Progenitor cell of endocrine pancreas (in vitro differentiated cells): ENCODE data around the gene KLHDC4. TPM values are rescaled to one million over a fixed set of nuclear protein-coding genes. Genes with fewer than 3 reads are reported as not detected.

Experiments
- DNase-seq: peaks from one replicate; pipeline ENCODE4 v3.0.0; 2021; ENCODE audit warnings: low spot score; ENCODE audit not compliant: unreplicated experiment
- H3K27ac Mint-ChIP-seq: 2 replicates; pipeline ENCODE4 v1.8.0; 2021; ENCODE audit warnings: mild to moderate bottlenecking, moderate library complexity, mixed read lengths
- H3K27me3 Mint-ChIP-seq: 2 replicates; pipeline ENCODE4 v1.8.0; 2021; ENCODE audit warnings: mixed read lengths
- H3K36me3 Mint-ChIP-seq: 2 replicates; pipeline ENCODE4 v1.8.0; 2022; ENCODE audit warnings: mixed read lengths; ENCODE audit not compliant: insufficient read depth
- H3K4me1 Mint-ChIP-seq: 2 replicates; pipeline ENCODE4 v1.8.0; 2021; ENCODE audit warnings: low read depth, mixed read lengths
- H3K4me3 Mint-ChIP-seq: 2 replicates; pipeline ENCODE4 v1.8.0; 2021; ENCODE audit warnings: low read depth, mild to moderate bottlenecking, moderate library complexity, mixed read lengths
- H3K9me3 Mint-ChIP-seq: 2 replicates; pipeline ENCODE4 v1.8.0; 2021; ENCODE audit warnings: low read depth, mixed read lengths
- total RNA-seq: library from RNA; stranded (reverse); gene quantifications from 2 replicates; pipeline ENCODE4 v1.2.1, GENCODE V29; 2021
- TF ChIP-seq, protein P1 (sequence below): fragments of 200-600 bp; sonication (generic); IDR thresholded peaks from one replicate; pipeline ENCODE4 v1.5.0; 2021; ENCODE audit warnings: antibody characterized with exemption, mild to moderate bottlenecking; ENCODE audit not compliant: unreplicated experiment

Gene KLHDC4
- total RNA-seq, 1 donor from 2014 or later: 58.8 TPM

GRCh38 chr16:87701505-87701921, 64.3 kb downstream of the KLHDC4 start:
- Mint-ChIP-seq H3K36me3 (peaks cover 17% of the 10 kb centered on the region), H3K9me3 (no peaks in the 10 kb centered on the region), H3K27me3 (no peaks in the 10 kb centered on the region), H3K27ac (no peak overlapping the region), H3K4me3 (no peak overlapping the region), H3K4me1 (peaks cover 12% of the 10 kb centered on the region)
- TF ChIP-seq, protein P1, sequence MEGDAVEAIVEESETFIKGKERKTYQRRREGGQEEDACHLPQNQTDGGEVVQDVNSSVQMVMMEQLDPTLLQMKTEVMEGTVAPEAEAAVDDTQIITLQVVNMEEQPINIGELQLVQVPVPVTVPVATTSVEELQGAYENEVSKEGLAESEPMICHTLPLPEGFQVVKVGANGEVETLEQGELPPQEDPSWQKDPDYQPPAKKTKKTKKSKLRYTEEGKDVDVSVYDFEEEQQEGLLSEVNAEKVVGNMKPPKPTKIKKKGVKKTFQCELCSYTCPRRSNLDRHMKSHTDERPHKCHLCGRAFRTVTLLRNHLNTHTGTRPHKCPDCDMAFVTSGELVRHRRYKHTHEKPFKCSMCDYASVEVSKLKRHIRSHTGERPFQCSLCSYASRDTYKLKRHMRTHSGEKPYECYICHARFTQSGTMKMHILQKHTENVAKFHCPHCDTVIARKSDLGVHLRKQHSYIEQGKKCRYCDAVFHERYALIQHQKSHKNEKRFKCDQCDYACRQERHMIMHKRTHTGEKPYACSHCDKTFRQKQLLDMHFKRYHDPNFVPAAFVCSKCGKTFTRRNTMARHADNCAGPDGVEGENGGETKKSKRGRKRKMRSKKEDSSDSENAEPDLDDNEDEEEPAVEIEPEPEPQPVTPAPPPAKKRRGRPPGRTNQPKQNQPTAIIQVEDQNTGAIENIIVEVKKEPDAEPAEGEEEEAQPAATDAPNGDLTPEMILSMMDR: no peak
- DNase-seq: no peak

GRCh38 chr16:87701078-87701460, 64.7 kb downstream of the KLHDC4 start:
- peaks cover 11% of the 10 kb centered on the region for H3K4me1 Mint-ChIP-seq
- peaks cover 19% of the 10 kb centered on the region for H3K36me3 Mint-ChIP-seq
- DNase-seq: no peak
- no peaks in the 10 kb centered on the region for H3K9me3 Mint-ChIP-seq
- TF ChIP-seq, protein P1: no peak
- no peak overlapping the region for H3K4me3 Mint-ChIP-seq
- no peak overlapping the region for H3K27ac Mint-ChIP-seq
- no peaks in the 10 kb centered on the region for H3K27me3 Mint-ChIP-seq

DNA sequence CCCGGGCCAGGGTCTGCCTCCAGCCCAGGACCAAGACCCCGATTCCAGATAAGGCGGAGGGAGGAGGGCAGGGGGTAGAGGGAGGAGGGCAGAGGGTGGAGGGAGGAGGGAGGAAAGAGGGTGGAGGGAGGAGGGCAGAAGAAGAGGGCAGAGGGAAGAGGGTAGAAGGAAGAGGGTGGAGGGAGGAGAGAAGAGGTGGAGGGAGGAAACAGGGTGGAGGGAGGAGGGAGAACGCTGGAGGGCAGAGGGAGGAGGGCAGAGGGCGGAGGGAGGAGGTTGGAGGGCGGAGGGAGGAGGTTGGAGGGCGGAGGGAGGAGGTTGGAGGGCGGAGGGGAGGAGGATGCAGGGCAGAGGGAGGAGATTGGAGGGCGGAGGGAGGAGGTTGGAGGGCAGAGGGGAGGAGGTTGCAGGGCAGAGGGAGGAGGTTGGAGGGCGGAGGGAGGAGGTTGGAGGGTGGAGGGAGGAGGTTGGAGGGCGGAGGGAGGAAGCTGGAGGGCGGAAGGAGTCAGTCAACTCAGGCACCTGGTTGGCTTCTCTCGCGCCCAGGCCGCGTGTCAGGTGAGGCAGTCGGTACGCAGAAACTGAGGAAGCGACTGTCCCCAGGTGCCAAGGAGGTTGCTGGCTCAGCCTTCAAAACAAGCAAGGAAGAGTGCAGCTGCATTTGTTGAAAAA, 65.2 kb downstream of the KLHDC4 start:
- Mint-ChIP-seq H3K4me1 (peaks cover 8% of the 10 kb centered on the region), H3K27ac (no peak overlapping the region), H3K27me3 (no peaks in the 10 kb centered on the region), H3K4me3 (no peak overlapping the region), H3K9me3 (no peaks in the 10 kb centered on the region), H3K36me3 (peaks cover 19% of the 10 kb centered on the region)
- TF ChIP-seq, protein P1: no peak
- no peak for DNase-seq

- TF ChIP-seq, protein P1: no peak
- Mint-ChIP-seq H3K4me3 (no peak overlapping the region), H3K27ac (no peak overlapping the region), H3K9me3 (no peaks in the 10 kb centered on the region), H3K27me3 (no peaks in the 10 kb centered on the region), H3K4me1 (peaks cover 2% of the 10 kb centered on the region), H3K36me3 (peaks cover 18% of the 10 kb centered on the region)
- no peak for DNase-seq
Measured at GRCh38 chr16:87698676-87699199, 67.0 kb downstream of the KLHDC4 start.

DNA sequence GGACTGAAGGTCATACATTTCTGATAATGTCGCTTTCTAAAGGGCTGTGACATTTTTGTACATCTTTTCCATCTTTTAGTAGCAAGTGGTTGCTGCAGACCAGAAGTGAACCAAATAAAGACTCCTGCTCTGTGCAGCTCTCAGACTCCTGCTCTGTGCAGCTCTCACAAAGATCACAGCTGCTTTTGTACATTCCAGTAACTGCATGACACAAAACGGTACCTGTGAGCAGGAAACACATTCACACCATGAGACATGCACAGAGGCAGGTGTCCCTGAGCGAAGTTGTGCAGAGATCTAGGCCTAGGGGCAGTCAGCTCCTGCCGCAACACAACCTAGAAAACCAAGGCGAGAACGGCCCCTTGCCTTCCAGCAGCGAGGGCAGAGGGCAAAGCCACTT, 67.5 kb downstream of the KLHDC4 start:
- H3K4me3 Mint-ChIP-seq: no peak overlapping the region
- no peak for DNase-seq
- no peaks in the 10 kb centered on the region for H3K4me1 Mint-ChIP-seq
- H3K9me3 Mint-ChIP-seq: no peaks in the 10 kb centered on the region
- peaks cover 16% of the 10 kb centered on the region for H3K36me3 Mint-ChIP-seq
- H3K27me3 Mint-ChIP-seq: no peaks in the 10 kb centered on the region
- no peak overlapping the region for H3K27ac Mint-ChIP-seq
- TF ChIP-seq, protein P1: no peak
